Bronchial epithelial cell (primary cell): ENCODE measurements around the gene UBE2U. TPM values are rescaled to one million over a fixed set of nuclear protein-coding genes. Genes with fewer than 3 reads are reported as not detected.

Experiments
- DNase-seq: peaks from one replicate; pipeline ENCODE4 v3.0.0-alpha.2; 2010; ENCODE audit warnings: low read depth
- FAIRE-seq: peaks from 2 replicates; lab custom pipeline; 2011; peaks lifted over from hg19 to GRCh38; lab: Jason Lieb, UNC
- H3K27me3 ChIP-seq: 2 replicates; pipeline ENCODE4 v1.5.1; 2011; ENCODE audit warnings: low read length; ENCODE audit not compliant: control insufficient read depth, insufficient read depth
- H3K36me3 ChIP-seq: 2 replicates; pipeline ENCODE4 v1.5.1; 2011; ENCODE audit warnings: low read length; ENCODE audit not compliant: control insufficient read depth, insufficient read depth
- H3K4me3 ChIP-seq: 2 replicates; pipeline ENCODE4 v1.5.1; 2011; ENCODE audit warnings: mild to moderate bottlenecking, low read depth, low read length, control low read depth
- total RNA-seq: library from RNA; depleted of rRNA; stranded (reverse); fragments of >200 nt; gene quantifications from 2 replicates; pipeline ENCODE4 v1.2.1, GENCODE V29; 2014
- TF ChIP-seq, protein P1 (sequence below): IDR thresholded peaks from 2 replicates; pipeline ENCODE4 v1.5.1; 2011; ENCODE audit warnings: mild to moderate bottlenecking, moderate library complexity, low read length, control low read depth, inconsistent platforms; ENCODE audit not compliant: insufficient read depth, severe bottlenecking

Gene UBE2U
- total RNA-seq, 1 donor from 2014 or later, result not detected

DNA sequence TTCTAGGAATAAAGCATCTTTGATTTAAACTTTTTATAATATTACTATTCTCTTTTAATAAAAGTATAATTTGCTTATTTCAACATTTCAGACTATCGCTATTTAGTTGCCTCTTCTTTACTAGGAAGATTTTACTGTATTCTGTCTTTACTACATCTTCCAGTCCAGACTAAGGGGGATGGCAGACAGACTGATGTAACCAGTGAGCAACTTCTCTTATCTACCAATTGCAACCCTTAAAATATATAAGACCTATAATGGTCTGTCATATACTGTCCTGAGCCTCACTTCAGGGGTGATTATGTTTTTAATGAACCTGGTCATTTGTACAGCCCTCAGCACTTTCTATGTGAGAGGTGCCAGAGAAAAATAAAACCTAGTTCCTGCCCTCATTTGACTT is 87.0 kb downstream of the UBE2U start:
- FAIRE-seq (no peak), DNase-seq (no peak)
- TF ChIP-seq, protein P1, sequence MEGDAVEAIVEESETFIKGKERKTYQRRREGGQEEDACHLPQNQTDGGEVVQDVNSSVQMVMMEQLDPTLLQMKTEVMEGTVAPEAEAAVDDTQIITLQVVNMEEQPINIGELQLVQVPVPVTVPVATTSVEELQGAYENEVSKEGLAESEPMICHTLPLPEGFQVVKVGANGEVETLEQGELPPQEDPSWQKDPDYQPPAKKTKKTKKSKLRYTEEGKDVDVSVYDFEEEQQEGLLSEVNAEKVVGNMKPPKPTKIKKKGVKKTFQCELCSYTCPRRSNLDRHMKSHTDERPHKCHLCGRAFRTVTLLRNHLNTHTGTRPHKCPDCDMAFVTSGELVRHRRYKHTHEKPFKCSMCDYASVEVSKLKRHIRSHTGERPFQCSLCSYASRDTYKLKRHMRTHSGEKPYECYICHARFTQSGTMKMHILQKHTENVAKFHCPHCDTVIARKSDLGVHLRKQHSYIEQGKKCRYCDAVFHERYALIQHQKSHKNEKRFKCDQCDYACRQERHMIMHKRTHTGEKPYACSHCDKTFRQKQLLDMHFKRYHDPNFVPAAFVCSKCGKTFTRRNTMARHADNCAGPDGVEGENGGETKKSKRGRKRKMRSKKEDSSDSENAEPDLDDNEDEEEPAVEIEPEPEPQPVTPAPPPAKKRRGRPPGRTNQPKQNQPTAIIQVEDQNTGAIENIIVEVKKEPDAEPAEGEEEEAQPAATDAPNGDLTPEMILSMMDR, result no peak
- Histone ChIP-seq H3K27me3 (no peaks in the 10 kb centered on the region), H3K36me3 (no peaks in the 10 kb centered on the region), H3K4me3 (no peak overlapping the region)

DNA sequence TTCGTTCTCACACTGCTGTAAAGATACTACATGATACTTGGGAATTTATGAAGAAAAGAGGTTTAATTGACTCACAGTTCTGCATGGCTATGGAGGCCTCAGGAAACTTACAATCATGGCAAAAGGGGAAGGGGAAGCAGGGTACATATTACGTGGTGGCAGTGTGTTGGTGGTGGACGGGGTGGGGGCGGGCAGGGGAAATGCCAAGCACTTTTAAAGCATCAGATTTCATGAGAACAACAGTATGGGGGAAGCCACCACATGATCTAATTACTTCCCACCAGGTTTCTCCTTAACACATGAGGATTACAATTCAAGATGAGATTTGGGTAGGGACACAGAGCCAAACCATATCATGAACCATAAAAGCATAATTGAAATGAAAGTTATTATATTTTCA is 88.5 kb downstream of the UBE2U start:
- TF ChIP-seq, protein P1, result no peak
- DNase-seq (no peak), FAIRE-seq (no peak)
- H3K4me3 ChIP-seq, result no peak overlapping the region
- no peaks in the 10 kb centered on the region for H3K27me3 ChIP-seq
- H3K36me3 ChIP-seq, result no peaks in the 10 kb centered on the region

DNA sequence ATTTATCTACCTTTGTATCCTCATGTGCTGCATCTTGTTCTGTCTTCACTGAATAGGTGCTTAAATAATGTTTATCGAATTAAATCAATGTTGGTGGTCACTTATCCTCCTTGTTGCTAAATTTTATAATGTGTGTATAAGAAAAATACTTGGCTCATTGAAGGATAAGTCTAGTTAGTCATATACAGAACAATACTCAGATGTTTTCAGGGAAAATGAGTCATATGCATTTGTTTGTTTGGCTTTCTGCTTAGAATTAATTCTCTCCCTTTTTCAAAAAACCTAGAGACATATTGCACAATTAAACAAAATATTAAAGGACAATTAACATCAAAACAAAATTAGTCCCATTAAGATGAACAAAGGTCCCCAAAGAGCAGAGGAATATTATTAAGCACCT is 89.0 kb downstream of the UBE2U start:
- Histone ChIP-seq H3K27me3 (no peaks in the 10 kb centered on the region), H3K36me3 (no peaks in the 10 kb centered on the region), H3K4me3 (no peak overlapping the region)
- peak; percentile 88 for DNase-seq
- no peak for FAIRE-seq
- TF ChIP-seq, protein P1, result no peak

DNA sequence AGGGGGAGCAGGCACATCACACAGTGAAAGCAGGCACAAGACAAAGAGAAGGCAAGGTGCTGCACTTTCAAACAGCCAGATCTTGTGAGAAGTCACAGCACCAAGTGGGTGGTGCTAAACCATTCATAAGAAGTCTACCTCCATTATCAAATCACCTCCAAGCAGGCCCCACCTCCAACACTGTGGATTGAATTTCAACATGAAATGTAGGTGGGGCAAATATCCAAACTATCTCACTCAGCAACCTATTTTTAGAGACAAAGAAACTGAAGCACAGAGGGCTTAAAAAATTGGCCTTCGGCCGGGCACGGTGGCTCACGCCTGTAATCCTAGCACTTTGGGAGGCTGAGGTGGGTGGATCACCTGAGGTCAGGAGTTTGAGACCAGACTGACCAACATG is 90.4 kb downstream of the UBE2U start:
- DNase-seq (peak; percentile 46), FAIRE-seq (no peak)
- Histone ChIP-seq H3K27me3 (no peaks in the 10 kb centered on the region), H3K4me3 (no peak overlapping the region), H3K36me3 (no peaks in the 10 kb centered on the region)
- TF ChIP-seq, protein P1, result no peak

DNA sequence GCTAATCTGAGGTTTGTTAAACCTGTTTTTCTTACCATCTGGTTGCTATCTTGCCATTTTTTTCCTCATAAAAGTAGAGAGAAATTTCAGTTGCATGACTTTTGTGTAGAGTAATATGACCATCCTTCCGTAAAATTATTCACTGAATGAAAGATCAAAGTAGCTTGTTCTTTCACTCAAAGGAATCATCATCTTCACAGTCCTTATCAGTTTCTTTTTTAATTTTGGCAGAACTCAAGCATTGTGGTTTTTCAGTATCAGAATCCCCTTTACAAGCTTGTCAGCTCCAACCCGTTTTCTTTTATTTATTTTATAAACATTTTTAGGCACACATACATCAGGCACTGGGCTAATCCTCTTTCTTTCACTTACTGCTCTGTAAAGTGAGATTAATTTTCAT is 91.7 kb downstream of the UBE2U start:
- FAIRE-seq (no peak), DNase-seq (no peak)
- Histone ChIP-seq H3K36me3 (no peaks in the 10 kb centered on the region), H3K27me3 (no peaks in the 10 kb centered on the region), H3K4me3 (no peak overlapping the region)
- TF ChIP-seq, protein P1, result no peak

DNA sequence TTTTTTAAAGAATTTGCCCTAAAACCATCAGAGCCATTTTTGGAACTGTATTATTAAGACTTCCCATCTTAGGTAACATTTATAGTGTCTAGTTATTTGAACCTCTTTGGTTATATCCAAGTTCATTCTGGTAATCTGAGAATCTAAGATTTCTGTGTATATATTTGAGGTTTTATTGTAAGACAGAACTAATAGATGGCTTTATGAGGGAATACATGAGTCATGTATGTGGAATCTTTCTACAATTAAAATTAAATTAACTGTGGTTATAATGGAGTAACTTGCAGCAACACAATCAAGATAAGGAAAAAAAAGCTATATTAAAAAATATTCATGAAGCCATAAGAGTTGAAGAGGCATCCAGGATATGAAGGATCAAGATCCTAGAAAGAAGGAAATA is 92.1 kb downstream of the UBE2U start:
- FAIRE-seq, result no peak
- Histone ChIP-seq H3K4me3 (no peak overlapping the region), H3K36me3 (no peaks in the 10 kb centered on the region), H3K27me3 (no peaks in the 10 kb centered on the region)
- TF ChIP-seq, protein P1, result no peak
- DNase-seq, result no peak
